Measurements from ENCODE around the gene RALGAPA2. TPM values are rescaled to one million over a fixed set of nuclear protein-coding genes. Genes with fewer than 3 reads are reported as not detected.

Gene RALGAPA2
- total and polyA plus RNA-seq, 2 experiments from 2014 or later, result 13.1 to 43.4 TPM

- Mint-ChIP-seq H3K4me3 (no peak overlapping the region), H3K27me3 (ENCODE audit: insufficient read depth, low read depth, poor library complexity) (peaks cover 2% of the 10 kb centered on the region), H3K27ac (no peak overlapping the region), H3K36me3 (ENCODE audit: low read depth) (peaks cover 8% of the 10 kb centered on the region; the same call in 1 of the 3 replicates), H3K9me3 (0 out of 3 replicates have a peak, but pooled peaks cover 3% of the 10 kb centered on the region), H3K4me1 (no peaks in the 10 kb centered on the region)
- Histone ChIP-seq H3K36me3 (ENCODE audit: insufficient read depth) (no peaks in the 10 kb centered on the region), H3K27ac (ENCODE audit: low read depth) (no peak overlapping the region), H2AFZ (no peak overlapping the region), H3F3A (replicated peaks; ENCODE audit: low read depth) (no peaks in the 10 kb centered on the region), H3K27me3 (ENCODE audit: insufficient read depth) (no peaks in the 10 kb centered on the region), H3K4me1 (ENCODE audit: insufficient read depth) (no peaks in the 10 kb centered on the region), H3K9me2 (ENCODE audit: insufficient read depth) (no peaks in the 10 kb centered on the region), H4K20me1 (replicated peaks; ENCODE audit: insufficient read depth) (no peaks in the 10 kb centered on the region), H3K4me3 (no peak overlapping the region), H3K4me2 (no peak overlapping the region), H3K79me2 (replicated peaks; ENCODE audit: insufficient read depth) (no peaks in the 10 kb centered on the region)
- TF ChIP-seq, protein P1, sequence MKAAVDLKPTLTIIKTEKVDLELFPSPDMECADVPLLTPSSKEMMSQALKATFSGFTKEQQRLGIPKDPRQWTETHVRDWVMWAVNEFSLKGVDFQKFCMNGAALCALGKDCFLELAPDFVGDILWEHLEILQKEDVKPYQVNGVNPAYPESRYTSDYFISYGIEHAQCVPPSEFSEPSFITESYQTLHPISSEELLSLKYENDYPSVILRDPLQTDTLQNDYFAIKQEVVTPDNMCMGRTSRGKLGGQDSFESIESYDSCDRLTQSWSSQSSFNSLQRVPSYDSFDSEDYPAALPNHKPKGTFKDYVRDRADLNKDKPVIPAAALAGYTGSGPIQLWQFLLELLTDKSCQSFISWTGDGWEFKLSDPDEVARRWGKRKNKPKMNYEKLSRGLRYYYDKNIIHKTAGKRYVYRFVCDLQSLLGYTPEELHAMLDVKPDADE (IDR thresholded peaks at IDR 0.05), result no peak
- TF ChIP-seq CREB1 (CRISPR knock-in tag; IDR thresholded peaks at IDR 0.05; ENCODE audit: low read depth), result no peak
- no peak for TF ChIP-seq ZNF114 (CRISPR knock-in tag; IDR thresholded peaks at IDR 0.05)
- no peak for TF ChIP-seq POLR2AphosphoS5 (IDR thresholded peaks at IDR 0.05; ENCODE audit: low read depth)
- TF ChIP-seq EZH2 (IDR thresholded peaks at IDR 0.05; ENCODE audit: low read depth, unreplicated experiment), result no peak
- TF ChIP-seq REST (IDR thresholded peaks at IDR 0.05; ENCODE audit: unreplicated experiment), result no peak
- TF ChIP-seq STAT1 (IDR thresholded peaks at IDR 0.05; ENCODE audit: unreplicated experiment), result no peak
- TF ChIP-seq NANOG (IDR thresholded peaks at IDR 0.05; ENCODE audit: borderline replicate concordance), result no peak
- no peak for TF ChIP-seq EZH2phosphoT487 (IDR thresholded peaks at IDR 0.05; ENCODE audit: unreplicated experiment)
- TF ChIP-seq CTCF (conservative IDR thresholded peaks at IDR 0.05; ENCODE audit: low read depth in 2 of 2), result no peak
- no peak for TF ChIP-seq JUNB (IDR thresholded peaks at IDR 0.05; ENCODE audit: unreplicated experiment)
- TF ChIP-seq ZNF331 (CRISPR knock-in tag; IDR thresholded peaks at IDR 0.05; ENCODE audit: low read depth), result no peak
- no peak for TF ChIP-seq ZNF462 (CRISPR knock-in tag; IDR thresholded peaks at IDR 0.05)
- ATAC-seq (no peak), DNase-seq (ENCODE audit: low spot score) (no peak)
Measured at GRCh38 chr20:20549704-20550103, 162.7 kb downstream of the RALGAPA2 start.
